Activated B cell treated with CpG ODN at 0.5 μM for 24 hours (primary cell): ENCODE measurements around the gene TMEM8B. TPM values are rescaled to one million over a fixed set of nuclear protein-coding genes. Genes with fewer than 3 reads are reported as not detected.

Experiments
- ATAC-seq: fragments of 200-7000 bp; cut with Tn5 transposase; one replicate; pipeline ENCODE4 v1.10.0; 2021; ENCODE audit warnings: low read depth, mild to moderate bottlenecking, moderate library complexity
- CTCF ChIA-PET: fragments of 350-600 bp; sonication (Branson Sonifier 250); formaldehyde crosslinking; loops from one replicate; lab custom pipeline; 2021; ENCODE audit warnings: antibody characterized with exemption; lab: Charles Lee
- POLR2A ChIA-PET: fragments of 350-600 bp; sonication (Branson Sonifier 250); formaldehyde crosslinking; loops from one replicate; lab custom pipeline; 2021; ENCODE audit warnings: antibody characterized with exemption; lab: Charles Lee
- DNase-seq: peaks from one replicate; pipeline ENCODE4 v3.0.0; 2022
- H3K27ac Mint-ChIP-seq: one replicate; pipeline ENCODE4 v1.8.0; 2020; ENCODE audit warnings: mixed read lengths
- H3K27me3 Mint-ChIP-seq: one replicate; pipeline ENCODE4 v1.8.0; 2021; ENCODE audit warnings: mixed read lengths
- H3K36me3 Mint-ChIP-seq: one replicate; pipeline ENCODE4 v1.8.0; 2021; ENCODE audit warnings: low read depth, mixed read lengths
- H3K4me1 Mint-ChIP-seq: one replicate; pipeline ENCODE4 v1.8.0; 2021; ENCODE audit warnings: mixed read lengths
- H3K4me3 Mint-ChIP-seq: one replicate; pipeline ENCODE4 v1.8.0; 2020; ENCODE audit warnings: mild to moderate bottlenecking, mixed read lengths
- H3K9me3 Mint-ChIP-seq: one replicate; pipeline ENCODE4 v1.8.0; 2020; ENCODE audit warnings: mixed read lengths
- intact Hi-C: fragments of 100-400 bp; cut with micrococcal nuclease; formaldehyde crosslinking; loops from one replicate; pipeline ENCODE4 v1.15.1; 2024
- total RNA-seq: library from RNA; stranded (reverse); gene quantifications from 2 replicates; pipeline ENCODE4 v1.2.3, GENCODE V29; 2022
- TF ChIP-seq, protein P1 (sequence below): fragments of 200-600 bp; IDR thresholded peaks from one replicate; pipeline ENCODE4 v1.8.0; 2022; ENCODE audit warnings: antibody characterized with exemption, mild to moderate bottlenecking

Gene TMEM8B
- total RNA-seq, 1 donor from 2014 or later = 8.0 TPM

DNA sequence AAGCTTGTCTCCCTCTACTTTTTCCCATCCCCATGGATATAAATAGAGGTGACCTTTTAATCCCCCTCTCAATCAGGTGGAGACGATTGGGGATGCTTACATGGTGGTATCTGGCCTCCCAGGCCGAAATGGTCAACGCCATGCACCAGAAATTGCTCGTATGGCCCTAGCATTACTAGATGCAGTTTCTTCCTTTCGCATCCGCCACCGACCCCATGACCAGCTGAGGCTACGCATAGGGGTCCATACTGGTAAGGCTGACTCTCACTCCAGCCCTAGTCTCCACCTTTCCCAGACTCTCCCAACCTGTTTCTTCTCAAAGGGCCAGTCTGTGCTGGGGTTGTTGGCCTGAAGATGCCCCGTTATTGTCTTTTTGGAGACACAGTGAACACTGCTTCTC lies 20.6 kb upstream of the TMEM8B start:
- TF ChIP-seq, protein P1, sequence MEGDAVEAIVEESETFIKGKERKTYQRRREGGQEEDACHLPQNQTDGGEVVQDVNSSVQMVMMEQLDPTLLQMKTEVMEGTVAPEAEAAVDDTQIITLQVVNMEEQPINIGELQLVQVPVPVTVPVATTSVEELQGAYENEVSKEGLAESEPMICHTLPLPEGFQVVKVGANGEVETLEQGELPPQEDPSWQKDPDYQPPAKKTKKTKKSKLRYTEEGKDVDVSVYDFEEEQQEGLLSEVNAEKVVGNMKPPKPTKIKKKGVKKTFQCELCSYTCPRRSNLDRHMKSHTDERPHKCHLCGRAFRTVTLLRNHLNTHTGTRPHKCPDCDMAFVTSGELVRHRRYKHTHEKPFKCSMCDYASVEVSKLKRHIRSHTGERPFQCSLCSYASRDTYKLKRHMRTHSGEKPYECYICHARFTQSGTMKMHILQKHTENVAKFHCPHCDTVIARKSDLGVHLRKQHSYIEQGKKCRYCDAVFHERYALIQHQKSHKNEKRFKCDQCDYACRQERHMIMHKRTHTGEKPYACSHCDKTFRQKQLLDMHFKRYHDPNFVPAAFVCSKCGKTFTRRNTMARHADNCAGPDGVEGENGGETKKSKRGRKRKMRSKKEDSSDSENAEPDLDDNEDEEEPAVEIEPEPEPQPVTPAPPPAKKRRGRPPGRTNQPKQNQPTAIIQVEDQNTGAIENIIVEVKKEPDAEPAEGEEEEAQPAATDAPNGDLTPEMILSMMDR = no peak
- intact Hi-C loops = no loop called here
- Mint-ChIP-seq H3K4me3 (no peak overlapping the region), H3K4me1 (peaks cover 24% of the 10 kb centered on the region), H3K27ac (no peak overlapping the region), H3K36me3 (peaks cover 26% of the 10 kb centered on the region), H3K27me3 (no peaks in the 10 kb centered on the region), H3K9me3 (no peaks in the 10 kb centered on the region)
- ATAC-seq (no peak), DNase-seq (no peak)
- POLR2A ChIA-PET = no interaction called here
- CTCF ChIA-PET = interaction anchor here (1.4 kb wide), 1 partner anchor 74 kb away, joined by 3 read pairs; no protein-coding TSS in a partner anchor

DNA sequence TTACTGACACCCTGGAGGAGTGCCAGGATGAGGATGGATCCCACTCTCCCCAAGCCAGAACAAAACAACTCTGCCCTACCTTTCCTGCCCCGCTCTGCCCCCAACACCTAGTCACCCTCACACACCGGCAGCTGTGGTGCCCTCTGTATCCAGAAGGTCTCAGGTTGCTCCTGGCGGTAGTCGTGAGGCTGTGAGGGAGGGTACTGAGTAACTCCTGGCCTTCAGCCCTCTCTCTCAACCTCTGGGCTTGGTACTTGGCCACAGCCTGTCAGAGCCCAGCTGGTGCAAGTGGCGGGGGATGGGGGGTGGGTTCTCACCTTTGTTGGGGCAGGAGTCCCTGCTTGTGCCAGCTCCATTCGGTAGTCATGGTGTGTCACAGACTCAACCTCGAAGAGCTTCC lies 18.9 kb upstream of the TMEM8B start:
- Mint-ChIP-seq H3K4me3 (no peak overlapping the region), H3K4me1 (peaks cover 35% of the 10 kb centered on the region), H3K27me3 (no peaks in the 10 kb centered on the region), H3K9me3 (no peaks in the 10 kb centered on the region), H3K36me3 (peaks cover 29% of the 10 kb centered on the region), H3K27ac (no peak overlapping the region)
- TF ChIP-seq, protein P1 = no peak
- no peak for ATAC-seq
- DNase-seq = no peak
- CTCF ChIA-PET = no interaction called here
- intact Hi-C loops = loop anchor here (10.0 kb wide), 2 partner anchors 1195 to 1995 kb away; partner anchors contain the start of genes RPP25L and UBE2R2
- POLR2A ChIA-PET = interaction anchor here (0.5 kb wide), 1 partner anchor 53 kb away, joined by 3 read pairs; no protein-coding TSS in a partner anchor

DNA sequence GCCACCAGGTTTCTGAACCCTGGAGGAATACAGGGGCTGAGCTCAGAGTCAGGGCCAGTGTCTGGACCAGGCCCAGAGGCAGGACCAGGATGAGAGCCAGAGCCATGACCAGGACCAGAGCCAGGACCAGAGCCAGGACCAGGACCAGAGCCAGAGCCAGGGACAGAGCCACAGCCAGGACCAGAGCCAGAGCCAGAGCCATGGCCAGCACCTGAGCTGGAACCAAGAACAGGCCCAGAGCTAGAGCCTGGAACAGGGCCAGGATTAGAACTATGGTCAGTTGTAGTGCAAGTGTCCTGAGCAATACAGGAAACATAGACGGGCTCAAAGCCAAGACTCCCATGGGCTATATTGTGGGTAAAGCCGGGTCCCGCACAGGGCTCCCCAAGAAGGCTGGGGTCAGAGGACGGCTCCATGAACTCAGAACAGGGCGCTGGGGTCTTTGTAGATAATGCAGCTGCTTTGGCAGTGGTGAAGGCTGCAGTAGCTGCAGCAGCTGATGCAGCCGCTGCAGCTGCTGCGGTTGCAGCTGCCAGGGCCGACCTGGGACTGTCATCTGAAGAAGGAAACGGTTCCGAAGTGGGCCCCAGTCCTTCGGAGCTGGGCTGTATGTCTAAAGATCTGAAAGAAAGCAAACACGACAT lies 17.5 kb upstream of the TMEM8B start:
- DNase-seq = no peak
- intact Hi-C loops = loop anchor here (1.0 to 10.0 kb wide), 4 partner anchors 21 to 1997 kb away; partner anchors contain the start of genes CREB3, RPP25L, TLN1 and UBE2R2
- POLR2A ChIA-PET = interaction anchor here (0.5 to 2.2 kb wide), 13 partner anchors 15 to 1989 kb away, joined by 3 to 14 read pairs (median 4); partner anchors contain the start of genes CLTA, CREB3, FAM221B and GBA2
- H3K4me1 Mint-ChIP-seq = peaks cover 40% of the 10 kb centered on the region
- peak overlapping the region; percentile 87 for H3K4me3 Mint-ChIP-seq
- H3K36me3 Mint-ChIP-seq = peaks cover 25% of the 10 kb centered on the region
- ATAC-seq = no peak
- peak overlapping the region; percentile 92 for H3K27ac Mint-ChIP-seq
- H3K9me3 Mint-ChIP-seq = no peaks in the 10 kb centered on the region
- CTCF ChIA-PET = interaction anchor here (0.9 to 4.1 kb wide), 6 partner anchors 15 to 200 kb away, joined by 3 to 31 read pairs (median 6); no protein-coding TSS in a partner anchor
- TF ChIP-seq, protein P1 = no peak
- H3K27me3 Mint-ChIP-seq = no peaks in the 10 kb centered on the region

DNA sequence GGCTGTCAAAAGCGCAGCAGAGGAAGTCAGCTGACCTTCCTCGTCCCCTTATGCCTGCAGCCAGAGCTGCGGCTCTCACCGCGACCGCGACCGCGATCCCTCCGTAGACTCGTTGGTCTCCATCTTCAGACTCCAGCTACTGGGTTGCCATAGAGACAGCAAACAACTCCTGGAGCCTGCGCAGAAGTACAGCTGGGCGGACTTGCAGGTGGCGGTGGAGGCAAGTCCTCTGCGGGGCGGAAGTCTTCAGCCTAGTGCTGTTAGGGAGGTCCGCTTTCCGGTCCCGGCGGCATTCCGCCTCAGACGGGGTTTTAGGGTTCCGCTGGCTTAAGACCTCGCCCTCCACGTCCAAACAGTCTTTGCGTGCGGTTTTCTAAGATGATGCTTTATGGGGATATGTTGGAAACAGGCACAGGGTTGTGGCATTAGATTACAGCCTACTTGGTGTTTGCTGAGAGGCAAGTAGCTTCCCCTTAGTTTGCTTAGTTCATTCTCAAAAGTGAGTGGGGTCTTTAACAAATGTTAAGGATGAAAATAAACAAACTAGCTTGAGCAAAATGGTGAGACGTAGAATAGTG lies 16.9 kb upstream of the TMEM8B start, which contains the start of gene SPAG8:
Gene SPAG8 (minus strand): TSS at position 238 of the 578 bp plus-strand sequence. CDS start 115 bp downstream, at position 123.
- Mint-ChIP-seq H3K4me1 (peaks cover 36% of the 10 kb centered on the region), H3K27ac (peak within 1 kb of the TSS; percentile 92), H3K9me3 (no peaks in the 10 kb centered on the region), H3K27me3 (no peaks in the 10 kb centered on the region), H3K4me3 (peak within 1 kb of the TSS; percentile 87), H3K36me3 (peaks cover 21% of the 10 kb centered on the region)
- POLR2A ChIA-PET = interaction anchor here (0.5 to 2.2 kb wide), 13 partner anchors 14 to 1558 kb away, joined by 3 to 14 read pairs (median 4); partner anchors contain the start of genes CLTA, CREB3, FAM221B and GBA2
- intact Hi-C loops = loop anchor here (1.0 to 10.0 kb wide), 4 partner anchors 22 to 1997 kb away; partner anchors contain the start of genes CREB3, RPP25L, TLN1 and UBE2R2
- peak; percentile 78 for DNase-seq
- ATAC-seq = peak; percentile 49
- CTCF ChIA-PET = interaction anchor here (0.8 to 4.1 kb wide), 8 partner anchors 12 to 201 kb away, joined by 3 to 31 read pairs (median 4); no protein-coding TSS in a partner anchor
- TF ChIP-seq, protein P1 = no peak
